GM19099 (cell line): ENCODE results near the gene ABCA10.

Experiments
- POLR2A ChIP-seq: IDR thresholded peaks from 3 replicates; pipeline ENCODE4 v1.6.1; 2011; ENCODE audit warnings: low read depth; ENCODE audit not compliant: insufficient read length; ENCODE audit errors: extremely low read depth

The ABCA10 gene

GRCh38 chr17:69179227-69179952 is 49.2 kb downstream of the ABCA10 start:
- no peak for TF ChIP-seq POLR2A

DNA sequence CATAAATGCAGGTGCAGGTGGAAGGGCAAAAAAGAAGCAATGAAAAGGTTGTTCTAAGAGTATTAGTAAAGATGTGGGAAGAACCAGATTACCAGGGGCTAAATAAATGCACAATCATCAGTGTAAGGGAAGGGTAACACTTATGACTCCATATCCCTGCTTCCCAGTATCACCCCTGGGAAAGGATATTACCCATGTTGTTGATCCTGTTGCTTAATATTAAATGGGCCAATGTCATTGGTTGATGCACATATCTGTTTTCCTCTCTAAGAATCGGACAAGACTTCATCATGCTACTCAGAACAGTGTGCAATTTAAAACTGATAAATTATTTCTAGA is 52.2 kb downstream of the ABCA10 start:
- no peak for TF ChIP-seq POLR2A

DNA sequence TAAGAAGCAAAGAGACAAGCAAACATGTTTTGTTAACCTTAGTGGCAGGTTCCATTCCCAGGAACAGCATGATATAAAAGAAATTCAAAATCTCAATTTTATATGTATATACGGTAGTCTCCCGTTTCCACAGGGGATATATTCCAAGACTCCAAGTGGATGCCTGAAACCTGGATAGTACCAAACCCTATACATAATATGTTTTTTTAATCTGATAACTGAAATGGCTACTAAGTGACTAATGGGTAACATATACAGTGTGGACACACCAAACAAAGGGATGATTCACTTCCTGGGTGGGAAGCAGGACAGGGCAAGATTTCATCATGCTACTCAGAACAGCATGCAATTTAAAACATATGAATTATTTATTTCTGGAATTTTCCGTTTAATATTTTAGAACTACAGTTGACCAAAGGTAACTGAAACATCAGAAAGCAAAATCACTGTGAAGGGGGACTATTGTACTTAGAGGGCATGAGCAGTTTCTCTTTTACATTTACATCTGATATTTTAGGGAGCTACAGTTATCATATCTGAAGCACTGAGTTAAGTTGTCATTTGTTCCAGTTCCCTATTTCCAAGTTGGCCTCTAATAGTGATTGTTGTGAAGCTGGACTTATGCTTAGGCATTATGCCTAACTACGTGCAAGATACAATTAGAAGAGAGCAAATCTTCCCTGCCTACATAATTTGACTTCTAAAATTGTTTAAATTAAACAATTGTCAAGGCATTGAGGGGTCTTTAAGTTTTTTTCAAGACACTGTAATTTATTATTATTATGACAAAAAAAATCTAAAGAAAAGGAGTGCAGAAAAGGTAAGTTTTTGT is 52.8 kb downstream of the ABCA10 start:
- no peak for TF ChIP-seq POLR2A

- TF ChIP-seq POLR2A, result no peak
These were observed 53.4 kb downstream of the ABCA10 start for GRCh38 chr17:69175262-69175624.

GRCh38 chr17:69173118-69173517 is 55.5 kb downstream of the ABCA10 start:
- TF ChIP-seq POLR2A, result no peak

DNA sequence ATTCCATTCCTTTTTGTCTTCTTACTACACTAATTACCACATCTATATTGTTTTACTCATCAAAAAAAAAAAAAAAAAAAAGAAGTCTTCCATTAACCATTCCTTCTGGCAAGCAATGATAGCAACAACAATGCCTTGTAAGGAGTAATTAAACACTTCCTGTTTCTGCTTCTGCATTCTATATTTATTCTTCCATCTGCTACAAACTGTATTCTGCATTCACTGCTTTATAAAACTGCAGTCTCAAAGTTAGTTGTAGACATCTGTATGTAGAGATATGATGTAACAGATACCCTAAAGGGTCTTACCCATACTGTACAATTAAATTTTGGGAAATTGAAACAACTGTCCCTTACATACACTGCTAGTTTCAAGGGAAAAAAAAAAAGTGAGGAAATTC is 58.2 kb downstream of the ABCA10 start:
- no peak for TF ChIP-seq POLR2A

GRCh38 chr17:69166957-69167356 is 61.7 kb downstream of the ABCA10 start:
- TF ChIP-seq POLR2A, result no peak

- no peak for TF ChIP-seq POLR2A
These were observed 64.4 kb downstream of the ABCA10 start for GRCh38 chr17:69164206-69164605.

DNA sequence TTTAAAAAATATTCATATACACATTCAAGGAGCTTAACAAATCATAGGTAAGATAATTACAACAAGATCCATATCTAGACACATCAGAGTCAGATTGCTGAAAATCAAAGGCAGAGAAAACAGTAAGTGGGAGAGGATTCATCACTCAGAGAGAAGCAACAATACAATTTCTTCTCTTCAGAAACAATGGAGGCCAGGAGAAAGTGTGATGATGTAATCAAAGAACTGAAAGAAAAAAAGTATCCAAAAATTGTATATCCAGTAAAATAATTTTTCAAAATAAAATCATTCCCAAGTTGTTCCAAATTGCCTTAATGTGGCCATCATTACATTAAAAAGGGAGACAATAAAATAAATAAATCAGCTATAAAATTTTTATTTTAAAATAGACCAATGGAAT is 69.2 kb downstream of the ABCA10 start:
- no peak for TF ChIP-seq POLR2A

DNA sequence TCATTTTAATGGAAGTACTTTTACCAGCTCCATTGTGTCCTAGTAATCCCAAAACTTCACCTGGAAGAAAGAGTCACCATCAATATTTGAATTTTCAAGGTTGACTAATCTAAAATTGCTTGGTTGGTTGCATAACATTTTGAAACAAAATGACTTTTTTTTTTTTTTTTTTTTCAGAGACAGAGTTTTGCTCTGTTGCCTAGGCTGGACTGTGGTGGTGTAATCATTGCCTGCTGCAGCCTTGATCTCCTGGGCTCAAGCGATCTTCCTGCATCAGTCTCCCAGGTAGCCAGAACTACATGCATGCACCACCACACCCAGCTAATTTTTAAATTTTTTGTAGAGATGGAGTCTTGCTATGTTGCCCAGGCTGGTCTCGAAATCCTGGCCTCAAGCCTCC is 74.4 kb downstream of the ABCA10 start:
- no peak for TF ChIP-seq POLR2A

GRCh38 chr17:69150333-69150732 is 78.3 kb downstream of the ABCA10 start:
- no peak for TF ChIP-seq POLR2A

GRCh38 chr17:69147460-69147859 is 81.2 kb downstream of the ABCA10 start:
- no peak for TF ChIP-seq POLR2A

DNA sequence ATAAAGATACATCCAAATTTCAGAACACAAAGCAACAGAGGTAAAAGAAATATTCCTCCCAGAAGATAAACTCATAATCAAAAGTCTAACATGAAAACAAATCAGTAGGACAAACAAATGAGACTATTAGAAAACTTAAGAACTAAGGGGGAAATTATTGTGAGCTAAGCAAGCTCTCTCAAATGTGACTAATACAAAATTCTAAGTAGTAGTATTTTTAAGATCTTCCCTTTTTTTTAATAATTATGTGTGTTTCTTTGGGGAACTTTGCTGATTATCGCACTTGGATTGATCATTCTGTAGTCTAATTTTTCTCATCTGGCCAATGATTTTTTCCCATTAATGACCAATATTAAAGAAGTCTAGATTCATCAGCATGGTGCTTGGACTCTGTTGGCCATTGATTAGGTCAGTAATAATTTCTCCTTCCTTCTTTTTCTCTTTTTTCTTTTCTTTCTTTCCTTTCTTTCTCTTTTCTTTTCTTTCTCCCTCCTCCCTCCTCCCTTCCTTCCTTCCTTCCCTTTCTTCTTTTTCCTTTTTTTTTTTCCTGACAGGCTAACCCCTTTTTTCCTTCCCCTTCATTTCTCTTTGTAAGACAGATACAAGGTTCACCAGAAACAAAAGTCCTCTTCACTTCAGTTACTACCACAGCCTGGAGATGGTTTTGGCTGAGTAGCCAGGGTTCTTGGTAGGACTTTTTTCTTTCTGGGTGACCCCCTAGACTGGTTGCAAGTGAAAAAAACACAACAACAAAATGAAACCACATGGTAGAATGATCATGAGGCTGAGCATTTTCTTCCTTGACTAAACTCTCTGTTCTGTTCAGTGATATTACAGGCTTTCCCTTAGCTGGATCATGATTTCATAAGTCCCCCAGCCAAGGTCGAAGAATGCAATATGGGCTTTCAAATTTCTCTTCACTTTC is 84.0 kb downstream of the ABCA10 start:
- no peak for TF ChIP-seq POLR2A

GRCh38 chr17:69143683-69144231 is 84.9 kb downstream of the ABCA10 start:
- TF ChIP-seq POLR2A, result no peak

DNA sequence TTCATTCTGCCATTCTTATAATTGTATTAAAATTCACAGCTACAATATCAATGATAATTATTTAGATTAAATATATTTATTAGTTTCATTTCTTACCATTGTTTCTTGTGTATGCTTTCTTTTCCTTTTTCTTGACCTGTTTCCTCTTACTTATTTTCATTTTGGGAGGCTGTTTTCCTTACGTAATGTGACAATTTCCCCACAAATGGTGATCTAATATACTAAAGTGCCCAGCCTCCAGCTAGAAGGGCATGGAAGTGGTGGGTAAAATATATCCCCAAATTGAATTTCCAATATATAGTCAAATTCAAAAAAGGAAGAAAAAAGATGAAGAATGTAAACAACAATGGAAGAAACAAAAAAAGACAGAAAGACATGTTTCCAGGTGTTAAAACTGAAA is 85.5 kb downstream of the ABCA10 start:
- TF ChIP-seq POLR2A, result no peak
